ENCODE data around the gene FTH1.

FTH1 gene

DNA sequence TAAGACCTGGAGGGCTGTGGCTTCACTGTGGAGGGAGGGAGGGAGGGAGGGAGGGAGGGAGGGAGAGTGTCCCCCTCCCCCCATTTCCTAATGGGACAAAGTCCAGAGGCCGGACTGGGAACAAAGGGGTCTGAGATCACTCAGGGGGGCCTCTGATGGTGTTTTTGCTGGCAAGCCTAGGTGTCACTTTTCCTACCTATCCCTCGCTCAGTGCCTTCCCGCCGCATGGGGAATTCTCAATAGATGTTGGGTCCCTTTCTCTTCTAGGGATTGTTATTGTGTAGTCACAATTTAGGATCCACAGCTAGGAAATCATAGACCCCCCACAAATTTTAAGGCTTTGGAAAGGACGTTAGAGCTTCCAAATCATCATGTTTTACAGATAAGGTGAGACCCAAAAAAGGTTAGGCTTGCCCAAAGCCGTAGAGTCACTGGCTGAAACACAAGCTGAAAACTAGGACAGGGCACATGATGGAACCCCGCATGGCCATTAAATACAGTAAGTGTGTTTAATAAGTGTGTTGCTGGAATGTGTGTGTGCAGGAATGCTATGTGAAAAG lies 4.8 kb upstream of the FTH1 start:
- TF ChIP-seq CTCF (IDR thresholded peaks at IDR 0.05) = no peak
- H3K4me3 ChIP-seq (ENCODE audit: low read depth in 1 of 2, low read length in 1 of 2) = peak overlapping the region; percentile 57 to 99
- peak overlapping the region; percentile 95 for H3K27ac ChIP-seq
- peaks cover 60 to 63% of the 10 kb centered on the region in 2 experiments for H3K4me1 ChIP-seq (ENCODE audit: control insufficient read depth in 1 of 2, insufficient read depth in 1 of 2, low read depth in 1 of 2, low read length in 1 of 2)
- H3K36me3 ChIP-seq = no peaks in the 10 kb centered on the region
- no peaks in the 10 kb centered on the region for H3K9me3 ChIP-seq
- H3K27me3 ChIP-seq = peaks cover 38% of the 10 kb centered on the region

DNA sequence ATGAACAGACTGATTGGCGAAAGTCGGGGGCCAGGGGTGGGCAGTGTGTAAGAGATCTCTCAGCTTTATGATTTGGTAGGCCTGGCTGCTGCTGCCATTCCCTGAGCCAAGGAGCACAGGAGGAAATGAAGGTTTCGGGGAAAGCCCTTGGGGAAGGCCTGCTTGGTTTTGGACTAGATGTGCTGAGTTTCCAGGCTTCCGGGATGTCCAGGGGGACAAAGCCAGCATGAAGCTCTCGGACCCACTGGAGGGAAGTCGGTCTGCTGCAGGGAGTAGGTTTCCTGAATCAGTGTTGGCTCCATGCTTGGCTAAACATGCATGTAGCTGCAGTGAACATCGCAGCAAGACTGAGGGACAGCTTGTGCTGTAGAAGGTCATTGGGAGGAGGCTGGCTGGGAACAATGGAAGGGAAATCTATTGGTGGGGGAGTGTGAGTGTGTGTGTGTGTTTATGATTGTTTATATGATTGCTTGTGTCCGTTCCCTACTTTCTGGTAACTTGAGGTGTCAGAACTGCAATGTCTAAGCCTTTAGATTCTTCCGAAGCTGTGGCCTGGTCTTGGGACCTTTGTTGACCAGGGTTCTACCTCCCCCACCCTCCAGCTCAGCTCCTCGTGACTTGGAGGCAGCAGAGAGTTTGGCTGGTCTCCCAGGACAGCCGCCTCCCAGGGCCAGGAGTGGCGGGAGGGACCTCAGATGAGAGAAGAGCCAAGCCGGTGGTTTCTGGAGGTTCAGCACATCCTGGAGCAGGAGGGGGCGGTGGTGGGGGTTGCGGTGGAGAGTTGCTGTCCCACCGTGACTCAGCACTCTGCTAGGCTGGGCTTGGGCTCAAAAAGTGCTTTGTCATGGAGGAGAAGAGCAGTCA lies 4.0 kb upstream of the FTH1 start:
- TF ChIP-seq CTCF (IDR thresholded peaks at IDR 0.05) = peak; percentile 28
- peaks cover 31% of the 10 kb centered on the region for H3K27me3 ChIP-seq
- H3K36me3 ChIP-seq = peaks cover 3% of the 10 kb centered on the region
- peaks cover 60 to 63% of the 10 kb centered on the region in 2 experiments for H3K4me1 ChIP-seq (ENCODE audit: control insufficient read depth in 1 of 2, insufficient read depth in 1 of 2, low read depth in 1 of 2, low read length in 1 of 2)
- H3K4me3 ChIP-seq (ENCODE audit: low read depth in 1 of 2, low read length in 1 of 2) = peak overlapping the region; percentile 57 to 99
- H3K9me3 ChIP-seq = no peaks in the 10 kb centered on the region
- peak overlapping the region; percentile 95 for H3K27ac ChIP-seq

- Histone ChIP-seq H3K27me3 (peaks cover 17% of the 10 kb centered on the region), H3K36me3 (peaks cover 18% of the 10 kb centered on the region), H3K4me3 (ENCODE audit: low read depth in 1 of 2, low read length in 1 of 2) (peak overlapping the region; percentile 9 to 99), H3K27ac (peak overlapping the region; percentile 95), H3K9me3 (peaks cover 1% of the 10 kb centered on the region), H3K4me1 (ENCODE audit: control insufficient read depth in 1 of 2, insufficient read depth in 1 of 2, low read depth in 1 of 2, low read length in 1 of 2) (peaks cover 62 to 68% of the 10 kb centered on the region in 2 experiments)
- no peak for TF ChIP-seq CTCF (IDR thresholded peaks at IDR 0.05)
Measured at GRCh38 chr11:61969838-61970662, 2.6 kb upstream of the FTH1 start.

- peaks cover 6% of the 10 kb centered on the region for H3K9me3 ChIP-seq
- H3K4me1 ChIP-seq (ENCODE audit: control insufficient read depth in 1 of 2, insufficient read depth in 1 of 2, low read depth in 1 of 2, low read length in 1 of 2) = peaks cover 69 to 74% of the 10 kb centered on the region in 2 experiments
- H3K4me3 ChIP-seq (ENCODE audit: low read depth in 1 of 2, low read length in 1 of 2) = peak overlapping the region; percentile 9 to 99
- peaks cover 13% of the 10 kb centered on the region for H3K27me3 ChIP-seq
- H3K36me3 ChIP-seq = peaks cover 24% of the 10 kb centered on the region
- H3K27ac ChIP-seq = peak overlapping the region; percentile 95
- TF ChIP-seq CTCF (IDR thresholded peaks at IDR 0.05) = no peak
Measured at GRCh38 chr11:61969391-61969758, 1.9 kb upstream of the FTH1 start.

GRCh38 chr11:61968758-61969390 lies 1.4 kb upstream of the FTH1 start:
- TF ChIP-seq CTCF (IDR thresholded peaks at IDR 0.05) = no peak
- H3K4me1 ChIP-seq (ENCODE audit: control insufficient read depth in 1 of 2, insufficient read depth in 1 of 2, low read depth in 1 of 2, low read length in 1 of 2) = peaks cover 72 to 78% of the 10 kb centered on the region in 2 experiments
- peak overlapping the region; percentile 90 to 99 for H3K4me3 ChIP-seq (ENCODE audit: low read depth in 1 of 2, low read length in 1 of 2)
- peaks cover 8% of the 10 kb centered on the region for H3K27me3 ChIP-seq
- H3K9me3 ChIP-seq = peaks cover 6% of the 10 kb centered on the region
- peaks cover 29% of the 10 kb centered on the region for H3K36me3 ChIP-seq
- peak overlapping the region; percentile 95 for H3K27ac ChIP-seq
